GM12878 (cell line): ENCODE results near the gene OR6N2. TPM values are rescaled to one million over a fixed set of nuclear protein-coding genes. Genes with fewer than 3 reads are reported as not detected.

Experiments used
- ATAC-seq: fragments of 200-7000 bp; cut with Tn5 transposase; 3 replicates; pipeline ENCODE4 v1.9.1; 2020; ENCODE audit warnings: mild to moderate bottlenecking, moderate library complexity
- BruUV-seq: library from RNA; stranded (reverse); fragments of 400-500 nt; replicated peaks from 2 replicates; lab custom pipeline; 2021; lab: Mats Ljungman, UMichigan
- CTCF ChIA-PET: fragments of 300-600 bp; sonication (Branson Sonifier 250); formaldehyde crosslinking; extraction: SDS; loops from one replicate; lab custom pipeline; 2021; ENCODE audit warnings: inconsistent platforms; lab: Yijun Ruan, JAX
- POLR2A ChIA-PET: fragments of 350-600 bp; formaldehyde crosslinking; extraction: SDS; loops from one replicate; lab custom pipeline; 2021; ENCODE audit warnings: inconsistent platforms; lab: Charles Lee
- RAD21 ChIA-PET: fragments of 300-600 bp; sonication (Branson Sonifier 250); formaldehyde crosslinking; loops from one replicate; lab custom pipeline; 2023; ENCODE audit warnings: antibody characterized with exemption; ENCODE audit not compliant: unreplicated experiment; lab: Charles Lee
- SMC1A ChIA-PET: fragments of 300-600 bp; sonication (Branson Sonifier 250); formaldehyde crosslinking; loops from one replicate; lab custom pipeline; 2023; ENCODE audit not compliant: unreplicated experiment, uncharacterized antibody; lab: Charles Lee
- DNase-seq: peaks from one replicate; pipeline ENCODE4 v3.0.0-alpha.2; 2011; ENCODE audit warnings: low read depth, low spot score
- FAIRE-seq: peaks from 3 replicates; lab custom pipeline; 2011; peaks lifted over from hg19 to GRCh38; lab: Jason Lieb, UNC
- H2AFZ ChIP-seq: 2 replicates; pipeline ENCODE4 v1.6.0; 2011; ENCODE audit warnings: low read depth, low read length, control low read depth; ENCODE audit not compliant: control insufficient read depth
- H3K27ac ChIP-seq: 2 replicates; pipeline ENCODE4 v1.5.1; 2011; ENCODE audit warnings: control low read depth; ENCODE audit not compliant: control insufficient read depth, insufficient read depth
- H3K27me3 ChIP-seq, 2 experiments: replicated peaks in 1 of 2; 2 replicates each; pipeline versions ENCODE4 v1.6.0 to v1.6.1; 2011; ENCODE audit warnings: low read length in 1 of 2; ENCODE audit not compliant: control insufficient read depth in 2 of 2, insufficient read depth in 2 of 2
- H3K36me3 ChIP-seq, 2 experiments: 2 replicates each; pipeline ENCODE4 v1.5.1; 2011; ENCODE audit warnings: low read length in 1 of 2; ENCODE audit not compliant: control insufficient read depth in 2 of 2, insufficient read depth in 2 of 2
- H3K4me1 ChIP-seq: 2 replicates; pipeline ENCODE4 v1.6.1; 2011; ENCODE audit warnings: mild to moderate bottlenecking, low read length, moderate library complexity, mixed read lengths; ENCODE audit not compliant: control insufficient read depth, insufficient read depth
- H3K4me2 ChIP-seq: 2 replicates; pipeline ENCODE4 v1.6.0; 2011; ENCODE audit warnings: control low read depth; ENCODE audit not compliant: control insufficient read depth, insufficient read depth
- H3K4me3 ChIP-seq: fragments of 200-600 bp; sonication (generic); 2 replicates; pipeline ENCODE4 v1.5.1; 2016
- H3K79me2 ChIP-seq: 2 replicates; pipeline ENCODE4 v1.6.0; 2011; ENCODE audit warnings: low read length; ENCODE audit not compliant: control insufficient read depth, insufficient read depth
- H3K9ac ChIP-seq: 2 replicates; pipeline ENCODE4 v1.8.0; 2011; ENCODE audit warnings: low read length, control low read depth, mixed read lengths; ENCODE audit not compliant: control insufficient read depth, insufficient read depth
- H3K9me3 ChIP-seq: replicated peaks from 3 replicates; pipeline ENCODE4 v1.5.1; 2011; ENCODE audit warnings: mild to moderate bottlenecking, low read length; ENCODE audit not compliant: control insufficient read depth, insufficient read depth
- H4K20me1 ChIP-seq: 2 replicates; pipeline ENCODE4 v1.6.0; 2011; ENCODE audit not compliant: control insufficient read depth, insufficient read depth
- BCL11A ChIP-seq: IDR thresholded peaks from 2 replicates; pipeline ENCODE4 v1.6.1; 2011; ENCODE audit warnings: low read depth, low read length
- CBFB ChIP-seq: IDR thresholded peaks from 2 replicates; pipeline ENCODE4 v1.6.1; 2016; ENCODE audit warnings: antibody characterized with exemption, low read depth
- EED ChIP-seq: sonication (generic); IDR thresholded peaks from 2 replicates; pipeline ENCODE4 v1.6.1; 2016; ENCODE audit warnings: antibody characterized with exemption, low read depth
- HCFC1 ChIP-seq: fragments of 150-350 bp; IDR thresholded peaks from 2 replicates; pipeline ENCODE4 v1.6.1; 2014; ENCODE audit warnings: low read length
- JUNB ChIP-seq: IDR thresholded peaks from 2 replicates; pipeline ENCODE4 v1.6.1; 2016; ENCODE audit warnings: antibody characterized with exemption, mild to moderate bottlenecking
- MEF2B ChIP-seq: fragments of 450-650 bp; IDR thresholded peaks from 2 replicates; pipeline ENCODE4 v1.6.1; 2018; ENCODE audit warnings: mild to moderate bottlenecking, moderate library complexity; ENCODE audit not compliant: partially characterized antibody, poor library complexity, severe bottlenecking
- MYC ChIP-seq: IDR thresholded peaks from 2 replicates; pipeline ENCODE4 v1.6.1; 2011; ENCODE audit warnings: mild to moderate bottlenecking, low read length, moderate library complexity, inconsistent platforms; ENCODE audit not compliant: insufficient read depth, insufficient replicate concordance, insufficient read length, severe bottlenecking
- NFIC ChIP-seq: IDR thresholded peaks from 2 replicates; pipeline ENCODE4 v1.6.1; 2012; ENCODE audit warnings: low read depth, mild to moderate bottlenecking, inconsistent platforms, low read length, moderate library complexity
- PML ChIP-seq: IDR thresholded peaks from 2 replicates; pipeline ENCODE4 v1.6.1; 2012; ENCODE audit warnings: low read length, inconsistent platforms
- SMC3 ChIP-seq: IDR thresholded peaks from 2 replicates; pipeline ENCODE4 v1.6.1; 2011; ENCODE audit warnings: low read length, improper control_type of control experiment, borderline replicate concordance
- ZNF207 ChIP-seq: fragments of 450-650 bp; IDR thresholded peaks from 2 replicates; pipeline ENCODE4 v1.6.1; 2014; ENCODE audit warnings: antibody characterized with exemption, mild to moderate bottlenecking, borderline replicate concordance
- WGBS: methylation state at CpG from one replicate; pipeline ENCODE4 v1.1.6; 2016; ENCODE audit warnings: low lambda C conversion rate; ENCODE audit not compliant: insufficient replicate concordance, insufficient coverage; ENCODE audit errors: missing lambda C conversion rate; 5-methylcytosine and 5-hydroxymethylcytosine counted together
- in situ Hi-C: fragments of 300-500 bp; cut with MboI; formaldehyde crosslinking; loops from 9 replicates; pipeline ENCODE4 v1.14.3; 2018; ENCODE audit warnings: mixed read lengths
- intact Hi-C: fragments of 100-400 bp; cut with micrococcal nuclease; formaldehyde crosslinking; loops from one replicate; pipeline ENCODE4 v1.14.2; 2022; ENCODE audit not compliant: unreplicated experiment
- polyA plus RNA-seq, 11 experiments: library from polyadenylated mRNA; depleted of rRNA in 4 of 11; unstranded in 6 of 11; stranded (reverse) in 5 of 11; fragments of >200 nt; fragmentation: Nextera tagmentation in 4 of 11; fragmentation: Illumina TruSeq in 1 of 11; extraction: Ambion mirVana in 4 of 11; extraction: Trizol in 1 of 11; gene quantifications; 1 replicate in 1 of 11; 2 replicates in 10 of 11; pipeline versions ENCODE4 v1.2.1 to v1.2.3, GENCODE V29; 2011 to 2016; ENCODE audit warnings: inconsistent platforms in 2 of 11, missing spikeins in 2 of 11, low read depth in 1 of 11
- total RNA-seq, 4 experiments: library from RNA; depleted of rRNA in 3 of 4; stranded (reverse); fragments of >200 nt in 3 of 4; fragmentation: Illumina TruSeq in 1 of 4; extraction: Trizol in 1 of 4; gene quantifications; 2 replicates each; pipeline versions ENCODE4 v1.2.1 to v1.2.3, GENCODE V29; 2013 to 2021
- TF ChIP-seq, protein P1 (sequence below): fragments of 450-650 bp; IDR thresholded peaks from 2 replicates; pipeline ENCODE4 v1.6.1; 2018; ENCODE audit warnings: mild to moderate bottlenecking, low read depth, moderate library complexity; ENCODE audit not compliant: partially characterized antibody

Gene OR6N2
- total and polyA plus RNA-seq, 10 of the 15 experiments (the other 5 are each of a cell fraction or from before 2014, with no cell fraction given), result not detected

DNA sequence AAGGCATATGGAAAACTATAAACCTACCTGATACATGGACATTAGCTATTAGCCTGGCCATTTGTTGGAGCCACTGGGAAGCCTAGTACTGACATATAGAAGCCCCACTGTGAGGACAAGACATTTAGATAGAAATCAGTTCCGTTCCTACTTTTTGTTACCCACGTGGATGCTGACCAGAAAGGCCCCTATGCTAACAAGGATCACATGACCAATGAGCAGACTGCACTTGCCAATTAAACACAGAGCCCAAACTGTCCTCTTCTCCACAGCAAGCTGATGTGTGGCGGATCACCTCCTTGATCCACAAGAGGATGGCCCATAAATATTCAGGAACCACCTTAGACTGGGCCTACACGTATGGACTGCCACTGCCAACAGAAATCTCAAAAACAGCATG lies 49.3 kb downstream of the OR6N2 start:
- Histone ChIP-seq H3K27ac (no peak overlapping the region), H3K27me3 (no peaks in the 10 kb centered on the region), H3K4me1 (no peaks in the 10 kb centered on the region), H3K9ac (no peak overlapping the region), H4K20me1 (no peaks in the 10 kb centered on the region), H2AFZ (no peak overlapping the region), H3K9me3 (no peaks in the 10 kb centered on the region), H3K79me2 (no peaks in the 10 kb centered on the region), H3K4me2 (no peak overlapping the region), H3K4me3 (no peak overlapping the region), H3K36me3 (no peaks in the 10 kb centered on the region)
- CTCF ChIA-PET, result no interaction called here
- TF ChIP-seq NFIC (no peak), EED (no peak), PML (no peak), CBFB (no peak), ZNF207 (no peak), HCFC1 (no peak), MYC (no peak), BCL11A (no peak), SMC3 (no peak), MEF2B (no peak), JUNB (no peak)
- TF ChIP-seq, protein P1, sequence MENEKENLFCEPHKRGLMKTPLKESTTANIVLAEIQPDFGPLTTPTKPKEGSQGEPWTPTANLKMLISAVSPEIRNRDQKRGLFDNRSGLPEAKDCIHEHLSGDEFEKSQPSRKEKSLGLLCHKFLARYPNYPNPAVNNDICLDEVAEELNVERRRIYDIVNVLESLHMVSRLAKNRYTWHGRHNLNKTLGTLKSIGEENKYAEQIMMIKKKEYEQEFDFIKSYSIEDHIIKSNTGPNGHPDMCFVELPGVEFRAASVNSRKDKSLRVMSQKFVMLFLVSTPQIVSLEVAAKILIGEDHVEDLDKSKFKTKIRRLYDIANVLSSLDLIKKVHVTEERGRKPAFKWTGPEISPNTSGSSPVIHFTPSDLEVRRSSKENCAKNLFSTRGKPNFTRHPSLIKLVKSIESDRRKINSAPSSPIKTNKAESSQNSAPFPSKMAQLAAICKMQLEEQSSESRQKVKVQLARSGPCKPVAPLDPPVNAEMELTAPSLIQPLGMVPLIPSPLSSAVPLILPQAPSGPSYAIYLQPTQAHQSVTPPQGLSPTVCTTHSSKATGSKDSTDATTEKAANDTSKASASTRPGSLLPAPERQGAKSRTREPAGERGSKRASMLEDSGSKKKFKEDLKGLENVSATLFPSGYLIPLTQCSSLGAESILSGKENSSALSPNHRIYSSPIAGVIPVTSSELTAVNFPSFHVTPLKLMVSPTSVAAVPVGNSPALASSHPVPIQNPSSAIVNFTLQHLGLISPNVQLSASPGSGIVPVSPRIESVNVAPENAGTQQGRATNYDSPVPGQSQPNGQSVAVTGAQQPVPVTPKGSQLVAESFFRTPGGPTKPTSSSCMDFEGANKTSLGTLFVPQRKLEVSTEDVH, result no peak
- 27% methylated on average over 4 of the region's 4 CpGs for WGBS
- no TSS peak for BruUV-seq
- FAIRE-seq (no peak), DNase-seq (no peak), ATAC-seq (no peak)
- intact Hi-C loops (no loop called here), in situ Hi-C loops (no loop called here)
- SMC1A ChIA-PET, result interaction anchor here (1.7 kb wide), 1 partner anchor 14 kb away, joined by 5 read pairs; no protein-coding TSS in a partner anchor
- RAD21 ChIA-PET, result no interaction called here
- POLR2A ChIA-PET, result no interaction called here
